A673 (cell line): Measurements from ENCODE around the gene SLX9. TPM values are rescaled to one million over a fixed set of nuclear protein-coding genes. Genes with fewer than 3 reads are reported as not detected.

Experiments used
- BruUV-seq: library from RNA; stranded (reverse); fragments of 400-500 nt; replicated peaks from 2 replicates; lab custom pipeline; 2021; lab: Mats Ljungman, UMichigan
- CTCF ChIA-PET: fragments of 300-600 bp; sonication (Branson Sonifier 250); formaldehyde crosslinking; loops from one replicate; lab custom pipeline; 2022; ENCODE audit warnings: antibody characterized with exemption; lab: Charles Lee
- POLR2A ChIA-PET: fragments of 300-600 bp; sonication (Branson Sonifier 250); formaldehyde crosslinking; loops from one replicate; lab custom pipeline; 2022; ENCODE audit warnings: antibody characterized with exemption; ENCODE audit not compliant: low non-redundant PET; lab: Charles Lee
- DNase-seq: peaks from one replicate; pipeline ENCODE4 v3.0.0-alpha.2; 2015; ENCODE audit warnings: low spot score
- H3K27ac ChIP-seq: fragments of 200-600 bp; sonication (generic); 2 replicates; pipeline ENCODE4 v1.5.1; 2016; ENCODE audit warnings: mixed run types, low read depth, mild to moderate bottlenecking, mixed read lengths, antibody characterized with exemption, low read length; ENCODE audit not compliant: poor library complexity, severe bottlenecking
- H3K27me3 ChIP-seq: fragments of 200-600 bp; sonication (generic); replicated peaks from 2 replicates; pipeline ENCODE4 v1.6.1; 2017; ENCODE audit warnings: mixed run types, low read depth, mild to moderate bottlenecking, mixed read lengths, antibody characterized with exemption, low read length; ENCODE audit not compliant: insufficient read depth, poor library complexity
- H3K36me3 ChIP-seq: fragments of 200-600 bp; sonication (generic); 2 replicates; pipeline ENCODE4 v1.6.1; 2016; ENCODE audit warnings: mixed run types, mild to moderate bottlenecking, mixed read lengths, antibody characterized with exemption, low read length; ENCODE audit not compliant: insufficient read depth, poor library complexity, severe bottlenecking
- H3K4me1 ChIP-seq: fragments of 200-600 bp; sonication (generic); 2 replicates; pipeline ENCODE4 v1.6.1; 2017; ENCODE audit warnings: mixed run types, mild to moderate bottlenecking, mixed read lengths, antibody characterized with exemption, low read length; ENCODE audit not compliant: insufficient read depth, poor library complexity, severe bottlenecking
- H3K4me3 ChIP-seq: fragments of 200-600 bp; sonication (generic); 2 replicates; pipeline ENCODE4 v1.5.1; 2016; ENCODE audit warnings: low read depth, mixed run types, mild to moderate bottlenecking, mixed read lengths, low read length; ENCODE audit not compliant: poor library complexity, severe bottlenecking
- H3K9me3 ChIP-seq: fragments of 200-600 bp; sonication (generic); 2 replicates; pipeline ENCODE4 v1.6.1; 2016; ENCODE audit warnings: mixed run types, low read depth, mild to moderate bottlenecking, mixed read lengths, antibody characterized with exemption, low read length; ENCODE audit not compliant: poor library complexity, severe bottlenecking
- EZH2 ChIP-seq: fragments of 200-600 bp; sonication (generic); IDR thresholded peaks from 2 replicates; pipeline ENCODE4 v1.6.1; 2017; ENCODE audit warnings: borderline replicate concordance, low read depth, mild to moderate bottlenecking, mixed read lengths, antibody characterized with exemption, low read length; ENCODE audit not compliant: poor library complexity, severe bottlenecking
- intact Hi-C: fragments of 100-400 bp; cut with micrococcal nuclease; formaldehyde crosslinking; loops from one replicate; pipeline ENCODE4 v1.10.0; 2022; ENCODE audit not compliant: unreplicated experiment
- total RNA-seq: library from RNA; stranded (reverse); gene quantifications from 2 replicates; pipeline ENCODE4 v1.2.3, GENCODE V29; 2021
- TF ChIP-seq, protein P1 (sequence below): fragments of 300-800, 200-600 bp; sonication (generic); conservative IDR thresholded peaks from 2 replicates; pipeline ENCODE4 v1.5.1; 2017; ENCODE audit warnings: low read depth, mild to moderate bottlenecking, antibody characterized with exemption, low read length, moderate library complexity, mixed read lengths

SLX9 gene
- total RNA-seq, 1 experiment from 2014 or later: 114 TPM

DNA sequence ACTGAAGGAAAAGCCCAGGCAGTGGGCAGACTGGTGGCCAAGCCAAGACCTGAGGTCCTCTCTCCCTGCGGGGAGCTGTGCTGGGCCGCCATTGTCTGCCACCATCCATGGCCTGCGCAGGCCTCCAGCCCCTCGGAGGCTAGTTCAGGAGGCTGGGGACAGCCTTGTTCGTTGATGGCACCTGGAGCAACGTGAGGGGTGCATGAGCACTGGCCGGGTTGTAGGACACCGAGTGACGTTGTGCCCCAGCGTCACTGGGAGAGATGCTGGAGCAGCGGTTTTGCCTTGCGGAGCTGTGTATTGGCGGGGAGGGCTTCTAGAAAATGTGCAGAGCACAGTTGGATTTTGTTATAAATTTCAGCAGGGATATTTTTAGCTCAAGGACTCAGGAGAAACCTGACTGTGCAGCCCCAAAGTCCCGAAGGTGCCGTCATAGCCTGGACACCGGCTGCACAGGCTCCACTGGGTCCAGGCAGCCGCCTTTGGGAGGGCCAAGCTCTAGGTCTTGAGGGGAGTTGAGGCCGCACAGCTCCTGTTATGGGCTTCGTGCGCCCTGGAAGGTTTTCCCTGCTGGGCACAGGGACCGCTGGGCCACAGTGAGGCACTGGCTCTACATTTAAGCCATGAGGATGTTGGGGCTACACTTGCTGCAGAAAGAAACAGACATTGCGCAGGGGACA is 86.4 kb downstream of the SLX9 start:
- H3K27ac ChIP-seq: no peak overlapping the region
- no TSS peak for BruUV-seq
- CTCF ChIA-PET: no interaction called here
- TF ChIP-seq EZH2: no peak
- TF ChIP-seq, protein P1, sequence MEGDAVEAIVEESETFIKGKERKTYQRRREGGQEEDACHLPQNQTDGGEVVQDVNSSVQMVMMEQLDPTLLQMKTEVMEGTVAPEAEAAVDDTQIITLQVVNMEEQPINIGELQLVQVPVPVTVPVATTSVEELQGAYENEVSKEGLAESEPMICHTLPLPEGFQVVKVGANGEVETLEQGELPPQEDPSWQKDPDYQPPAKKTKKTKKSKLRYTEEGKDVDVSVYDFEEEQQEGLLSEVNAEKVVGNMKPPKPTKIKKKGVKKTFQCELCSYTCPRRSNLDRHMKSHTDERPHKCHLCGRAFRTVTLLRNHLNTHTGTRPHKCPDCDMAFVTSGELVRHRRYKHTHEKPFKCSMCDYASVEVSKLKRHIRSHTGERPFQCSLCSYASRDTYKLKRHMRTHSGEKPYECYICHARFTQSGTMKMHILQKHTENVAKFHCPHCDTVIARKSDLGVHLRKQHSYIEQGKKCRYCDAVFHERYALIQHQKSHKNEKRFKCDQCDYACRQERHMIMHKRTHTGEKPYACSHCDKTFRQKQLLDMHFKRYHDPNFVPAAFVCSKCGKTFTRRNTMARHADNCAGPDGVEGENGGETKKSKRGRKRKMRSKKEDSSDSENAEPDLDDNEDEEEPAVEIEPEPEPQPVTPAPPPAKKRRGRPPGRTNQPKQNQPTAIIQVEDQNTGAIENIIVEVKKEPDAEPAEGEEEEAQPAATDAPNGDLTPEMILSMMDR: no peak
- no peaks in the 10 kb centered on the region for H3K27me3 ChIP-seq
- no peak overlapping the region for H3K4me3 ChIP-seq
- POLR2A ChIA-PET: no interaction called here
- H3K4me1 ChIP-seq: peaks cover 1% of the 10 kb centered on the region
- no peaks in the 10 kb centered on the region for H3K36me3 ChIP-seq
- no peaks in the 10 kb centered on the region for H3K9me3 ChIP-seq
- intact Hi-C loops: no loop called here
- no peak for DNase-seq

Other genes with a start within 250 kb of the SLX9 start
- gene KRTAP10-12, start 242.9 kb upstream of the SLX9 start, total RNA-seq: not detected in 2 replicates
- gene TSPEAR, start 228.5 kb upstream of the SLX9 start, total RNA-seq: 8.3 and 12.4 TPM in 2 replicates
- gene UBE2G2, start 138.2 kb upstream of the SLX9 start, total RNA-seq: 204 and 212 TPM in 2 replicates
- gene SUMO3, start 122.0 kb upstream of the SLX9 start, total RNA-seq: 124 and 132 TPM in 2 replicates
- 216 and 217 TPM in 2 replicates for gene PTTG1IP, start 66.3 kb upstream of the SLX9 start, total RNA-seq
- gene ITGB2, start 19.1 kb upstream of the SLX9 start, total RNA-seq: 5.0 and 7.4 TPM in 2 replicates
- 22.6 and 31.9 TPM in 2 replicates for gene ADARB1, start 134.6 kb downstream of the SLX9 start, total RNA-seq